Retinal pigment epithelial cell (primary cell): ENCODE results near the gene KCNG4.
"Not testable (repeated sequence)": the region's sequence is repeated elsewhere in the genome, so short reads cannot be mapped to it uniquely, and the experiment has no call there.

Source experiments
- DNase-seq: peaks from one replicate; pipeline ENCODE4 v3.0.0-alpha.2; 2010; ENCODE audit warnings: low read depth
- H3K4me3 ChIP-seq: 2 replicates; pipeline ENCODE4 v1.5.1; 2011; ENCODE audit warnings: mild to moderate bottlenecking, low read length, control low read depth, moderate library complexity
- TF ChIP-seq, protein P1 (sequence below): conservative IDR thresholded peaks from 2 replicates; pipeline ENCODE4 v1.5.1; 2011; ENCODE audit warnings: low read depth, low read length, control low read depth, inconsistent platforms

Gene KCNG4

GRCh38 chr16:84209989-84210388, 29.8 kb downstream of the KCNG4 start:
- DNase-seq: no peak
- TF ChIP-seq, protein P1, sequence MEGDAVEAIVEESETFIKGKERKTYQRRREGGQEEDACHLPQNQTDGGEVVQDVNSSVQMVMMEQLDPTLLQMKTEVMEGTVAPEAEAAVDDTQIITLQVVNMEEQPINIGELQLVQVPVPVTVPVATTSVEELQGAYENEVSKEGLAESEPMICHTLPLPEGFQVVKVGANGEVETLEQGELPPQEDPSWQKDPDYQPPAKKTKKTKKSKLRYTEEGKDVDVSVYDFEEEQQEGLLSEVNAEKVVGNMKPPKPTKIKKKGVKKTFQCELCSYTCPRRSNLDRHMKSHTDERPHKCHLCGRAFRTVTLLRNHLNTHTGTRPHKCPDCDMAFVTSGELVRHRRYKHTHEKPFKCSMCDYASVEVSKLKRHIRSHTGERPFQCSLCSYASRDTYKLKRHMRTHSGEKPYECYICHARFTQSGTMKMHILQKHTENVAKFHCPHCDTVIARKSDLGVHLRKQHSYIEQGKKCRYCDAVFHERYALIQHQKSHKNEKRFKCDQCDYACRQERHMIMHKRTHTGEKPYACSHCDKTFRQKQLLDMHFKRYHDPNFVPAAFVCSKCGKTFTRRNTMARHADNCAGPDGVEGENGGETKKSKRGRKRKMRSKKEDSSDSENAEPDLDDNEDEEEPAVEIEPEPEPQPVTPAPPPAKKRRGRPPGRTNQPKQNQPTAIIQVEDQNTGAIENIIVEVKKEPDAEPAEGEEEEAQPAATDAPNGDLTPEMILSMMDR: no peak
- H3K4me3 ChIP-seq: no peak overlapping the region

DNA sequence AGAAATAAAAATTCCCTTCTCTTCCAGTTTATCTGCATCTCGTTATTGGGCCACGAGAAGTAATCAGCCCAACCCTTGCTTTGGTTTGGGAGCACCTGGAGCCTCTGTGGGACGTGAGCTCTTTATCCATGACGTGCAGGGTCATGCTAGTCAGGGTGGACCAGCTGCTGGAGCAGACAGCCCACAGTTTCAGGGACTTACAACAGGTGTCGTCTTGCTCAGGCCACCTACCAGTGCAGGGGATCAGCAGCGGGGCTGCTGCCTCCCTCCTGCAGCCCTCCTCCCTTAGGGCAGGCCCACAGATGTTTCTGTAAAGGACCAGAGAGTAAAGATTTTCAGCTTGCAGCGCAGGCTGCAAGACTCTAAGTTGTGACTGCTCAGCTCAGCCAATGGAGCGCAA, 31.9 kb downstream of the KCNG4 start:
- no peak overlapping the region for H3K4me3 ChIP-seq
- TF ChIP-seq, protein P1: no peak
- DNase-seq: no peak

- no peak overlapping the region for H3K4me3 ChIP-seq
- no peak for DNase-seq
- TF ChIP-seq, protein P1: no peak
Observed at GRCh38 chr16:84207251-84207650, 32.6 kb downstream of the KCNG4 start.

DNA sequence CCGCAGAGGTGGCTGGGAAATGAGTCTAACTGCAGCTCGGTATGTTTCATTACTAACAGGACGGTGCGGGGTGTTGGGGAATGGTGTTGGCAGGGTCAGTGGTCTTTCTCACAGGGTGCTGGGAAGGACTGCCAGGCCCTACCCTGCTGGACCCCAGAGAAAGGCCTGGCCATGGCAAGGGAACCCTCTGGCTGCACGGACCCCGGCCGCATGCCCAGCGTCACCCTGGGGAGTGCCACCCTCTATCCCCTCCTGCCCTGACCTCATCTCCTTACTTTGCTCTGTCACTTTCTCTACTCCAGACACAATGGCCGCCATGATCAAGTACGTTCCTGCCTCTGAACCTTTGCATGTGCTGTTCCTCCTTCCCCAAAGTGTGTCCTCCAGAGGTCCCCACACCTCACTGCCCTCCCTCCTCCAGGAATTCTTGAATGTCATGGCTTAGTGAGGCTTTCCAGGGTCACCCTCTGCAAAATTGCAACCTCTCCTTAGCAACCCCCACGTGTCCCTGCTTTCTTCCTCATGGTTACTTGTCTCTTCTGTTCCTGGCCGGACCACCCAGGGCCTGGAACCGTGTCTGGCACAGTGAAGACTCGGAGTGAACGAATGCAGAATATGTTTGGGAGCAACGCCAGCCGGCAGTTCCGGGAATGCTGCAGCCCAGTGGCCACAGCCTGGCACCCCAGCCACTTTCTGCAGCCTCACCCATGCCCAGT, 33.7 kb downstream of the KCNG4 start:
- DNase-seq: no peak
- TF ChIP-seq, protein P1: no peak
- H3K4me3 ChIP-seq: no peak overlapping the region

GRCh38 chr16:84205123-84205522, 34.7 kb downstream of the KCNG4 start:
- DNase-seq, H3K4me3 ChIP-seq: not testable (repeated sequence)

DNA sequence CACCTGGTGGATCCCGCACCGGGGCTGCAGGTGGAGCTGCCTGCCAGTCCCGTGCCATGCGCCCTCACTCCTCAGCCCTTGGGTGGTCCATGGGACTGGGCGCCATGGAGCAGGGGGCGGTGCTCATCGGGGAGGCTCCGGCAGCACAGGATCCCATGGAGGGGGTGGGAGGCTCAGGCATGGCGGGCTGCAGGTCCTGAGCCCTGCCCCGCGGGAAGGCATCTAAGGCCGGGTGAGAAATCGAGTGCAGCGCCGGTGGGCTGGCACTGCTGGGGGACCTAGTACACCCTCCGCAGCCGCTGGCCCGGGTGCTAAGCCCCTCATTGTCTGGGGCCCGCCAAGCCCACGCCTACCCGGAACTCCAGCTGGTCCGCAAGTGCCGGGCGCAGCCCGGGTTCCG, 35.3 kb downstream of the KCNG4 start:
- DNase-seq, H3K4me3 ChIP-seq: not testable (repeated sequence)

DNA sequence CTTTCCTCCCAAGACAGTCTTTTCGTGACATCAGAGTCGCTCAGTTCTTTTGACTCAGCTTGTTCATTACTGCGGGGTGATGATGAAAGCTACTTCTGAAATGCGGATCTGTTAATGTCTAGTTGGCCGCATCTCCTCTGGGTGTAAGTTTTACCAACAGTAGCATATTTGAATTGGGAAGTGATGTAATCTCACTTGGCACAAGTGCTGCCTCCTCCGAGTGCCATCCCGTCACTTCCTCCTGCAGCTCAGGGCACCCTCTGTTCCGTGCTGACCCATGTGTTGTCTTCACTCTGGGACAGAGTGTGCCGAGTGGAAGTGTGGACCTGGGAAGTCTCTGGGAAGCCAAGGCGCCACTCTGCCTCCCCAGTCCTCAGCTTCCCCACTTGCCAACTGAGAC, 40.0 kb downstream of the KCNG4 start:
- no peak overlapping the region for H3K4me3 ChIP-seq
- no peak for DNase-seq
- TF ChIP-seq, protein P1: no peak

DNA sequence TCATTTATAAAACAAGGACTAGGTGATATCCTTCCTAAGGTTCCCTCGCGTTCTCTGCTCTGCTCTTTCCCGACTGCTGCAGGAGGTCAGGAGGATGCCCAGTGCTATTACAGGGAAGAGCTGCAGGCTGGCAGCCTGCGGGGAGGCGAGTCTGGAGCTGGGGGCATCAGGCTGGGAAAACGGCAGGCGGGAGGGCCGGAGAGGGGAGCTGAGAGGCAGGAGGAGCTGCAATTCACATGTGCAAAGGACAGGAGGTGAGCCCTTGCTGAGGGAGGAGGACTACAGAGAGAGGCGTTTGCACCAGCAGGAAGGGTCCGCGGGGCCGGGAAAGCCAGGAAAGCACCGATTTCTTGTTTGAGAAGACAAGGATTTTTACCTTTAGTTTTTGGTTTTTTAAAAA, 40.7 kb downstream of the KCNG4 start:
- TF ChIP-seq, protein P1: no peak

More for the DNA sequence above, 40.7 kb downstream of the KCNG4 start:
- H3K4me3 ChIP-seq: no peak overlapping the region
- no peak for DNase-seq
